K562 (cell line): ENCODE data around the gene TAL1. TPM values are rescaled to one million over a fixed set of nuclear protein-coding genes. Genes with fewer than 3 reads are reported as not detected.

ENCODE experiments used
- ELF4 ChIP-seq: fragments of 450-650 bp; formaldehyde crosslinking; IDR thresholded peaks from 2 replicates; pipeline ENCODE4 v1.4.0; 2022; ENCODE audit warnings: missing genetic modification characterization
- HCFC1 ChIP-seq: IDR thresholded peaks from 2 replicates; pipeline ENCODE4 v1.6.1; 2012; ENCODE audit warnings: low read depth, low read length, improper control_type of control experiment
- JUND ChIP-seq, 2 experiments: IDR thresholded peaks; 2 replicates in 1 of 2; 3 replicates in 1 of 2; pipeline ENCODE4 v1.6.1; 2011; ENCODE audit warnings: borderline replicate concordance in 2 of 2, low read depth in 2 of 2, low read length in 2 of 2, improper control_type of control experiment in 1 of 2, missing biosample characterization in 1 of 2, missing genetic modification characterization in 1 of 2, missing genetic modification reagents in 1 of 2
- MTA3 ChIP-seq: fragments of 450-650 bp; formaldehyde crosslinking; IDR thresholded peaks from 2 replicates; pipeline ENCODE4 v1.6.1; 2017; ENCODE audit warnings: mild to moderate bottlenecking, borderline replicate concordance
- OTX1 ChIP-seq: fragments of 450-650 bp; formaldehyde crosslinking; IDR thresholded peaks from 2 replicates; pipeline ENCODE4 v1.4.0; 2022; ENCODE audit warnings: mild to moderate bottlenecking
- RAD21 ChIP-seq, 2 experiments: fragments of 250-450 bp in 1 of 2; fragments of 450-650 bp in 1 of 2; sonication (Bioruptor Pico) in 1 of 2; formaldehyde crosslinking in 1 of 2; IDR thresholded peaks in 1 of 2; conservative IDR thresholded peaks in 1 of 2; 2 replicates each; pipeline versions ENCODE4 v1.4.0 to v1.8.0; 2020 to 2022; ENCODE audit warnings: mild to moderate bottlenecking in 2 of 2, moderate library complexity in 1 of 2
- SMAD3 ChIP-seq: fragments of 450-650 bp; formaldehyde crosslinking; conservative IDR thresholded peaks from 2 replicates; pipeline ENCODE4 v1.4.0; 2020; ENCODE audit warnings: mild to moderate bottlenecking
- SMC3 ChIP-seq: conservative IDR thresholded peaks from 2 replicates; pipeline ENCODE4 v1.6.1; 2011; ENCODE audit warnings: low read depth, low read length, improper control_type of control experiment; ENCODE audit not compliant: insufficient read depth
- THRB ChIP-seq: fragments of 450-650 bp; formaldehyde crosslinking; conservative IDR thresholded peaks from 2 replicates; pipeline ENCODE4 v1.4.0; 2022; ENCODE audit warnings: mild to moderate bottlenecking, missing genetic modification characterization
- TOE1 ChIP-seq, 2 experiments: fragments of 450-650 bp in 1 of 2; sonication (generic) in 1 of 2; formaldehyde crosslinking in 1 of 2; IDR thresholded peaks; 2 replicates each; pipeline versions ENCODE4 v1.7.1 to v1.8.0; 2016 to 2022; ENCODE audit warnings: borderline replicate concordance in 2 of 2, mild to moderate bottlenecking in 2 of 2, antibody characterized with exemption in 1 of 2, inconsistent platforms in 1 of 2, low read depth in 1 of 2, missing genetic modification reagents in 1 of 2, moderate library complexity in 1 of 2
- XRCC5 ChIP-seq: fragments of 200-400 bp; formaldehyde crosslinking; IDR thresholded peaks from 2 replicates; pipeline ENCODE4 v1.6.1; 2017; ENCODE audit warnings: low read depth, mild to moderate bottlenecking, low read length
- ZBTB1 ChIP-seq: sonication (generic); formaldehyde crosslinking; IDR thresholded peaks from 2 replicates; pipeline ENCODE4 v1.8.1; 2023; ENCODE audit warnings: missing genetic modification reagents, low read depth, mild to moderate bottlenecking, borderline replicate concordance
- ZBTB33 ChIP-seq: sonication (generic); formaldehyde crosslinking; IDR thresholded peaks from 2 replicates; pipeline ENCODE4 v1.8.1; 2023; ENCODE audit warnings: mild to moderate bottlenecking, missing genetic modification reagents
- ZFP36 ChIP-seq: fragments of 150-350 bp; IDR thresholded peaks from 2 replicates; pipeline ENCODE4 v1.6.1; 2018; ENCODE audit warnings: low read length, low read depth; ENCODE audit not compliant: partially characterized antibody
- ZFX ChIP-seq: sonication (generic); formaldehyde crosslinking; IDR thresholded peaks from 2 replicates; pipeline ENCODE4 v1.8.0; 2022; ENCODE audit warnings: mild to moderate bottlenecking, missing genetic modification reagents, moderate library complexity
- ZNF449 ChIP-seq: fragments of 250-450 bp; sonication (Bioruptor Pico); IDR thresholded peaks from 2 replicates; pipeline ENCODE4 v1.8.0; 2022; ENCODE audit warnings: moderate library complexity, mild to moderate bottlenecking, inconsistent platforms
- ZNF740 ChIP-seq, 3 experiments: fragments of 200-800 bp in 1 of 3; sonication (Bioruptor generic) in 1 of 3; sonication (generic) in 1 of 3; formaldehyde crosslinking in 1 of 3; IDR thresholded peaks; 2 replicates each; pipeline versions ENCODE4 v1.6.1 to v1.8.0; 2016 to 2022; ENCODE audit warnings: mild to moderate bottlenecking in 2 of 3, missing compliant biosample characterization in 2 of 3, missing genetic modification characterization in 2 of 3, missing genetic modification reagents in 1 of 3
- polyA plus RNA-seq, 8 experiments: library from polyadenylated mRNA; depleted of rRNA in 4 of 8; stranded (reverse) in 5 of 8; unstranded in 3 of 8; fragments of >200 nt; fragmentation: Nextera tagmentation in 2 of 8; fragmentation: Illumina TruSeq in 1 of 8; extraction: Ambion mirVana in 2 of 8; extraction: Trizol in 1 of 8; gene quantifications; 2 replicates each; pipeline versions ENCODE4 v1.2.1 to v1.2.3, GENCODE V29; 2011 to 2014; ENCODE audit warnings: inconsistent platforms in 1 of 8, missing spikeins in 1 of 8
- total RNA-seq, 7 experiments: library from RNA; depleted of rRNA in 6 of 7; stranded (reverse); fragments of >200 nt in 6 of 7; fragmentation: Illumina TruSeq in 2 of 7; extraction: Trizol in 2 of 7; gene quantifications; 2 replicates each; pipeline versions ENCODE4 v1.2.1 to v1.2.3, GENCODE V29; 2011 to 2021; ENCODE audit warnings: low replicate concordance in 1 of 7

The TAL1 gene
- total and polyA plus RNA-seq, 9 of the 15 experiments (the other 6 are each of a cell fraction or from before 2014, with no cell fraction given), result 18.5 to 106 (median 59.7) TPM

- no peak for TF ChIP-seq SMAD3 (CRISPR knock-in tag)
- TF ChIP-seq MTA3, result peak; percentile 78; the same call in 1 of the 2 replicates
- TF ChIP-seq HCFC1, result 0 out of 2 replicates have a peak, but pooled peaks have one; percentile 34
- TF ChIP-seq JUND (IDR thresholded peaks at IDR 0.05; ENCODE audit: borderline replicate concordance, low read depth, low read length), result peak; percentile 68
- peak; percentile 39; the same call in 1 of the 3 replicates for TF ChIP-seq JUND (tag; IDR thresholded peaks at IDR 0.05; ENCODE audit: borderline replicate concordance, low read depth, low read length)
- 0 out of 2 replicates have a peak, but pooled peaks have one; percentile 52 for TF ChIP-seq ZBTB33 (CRISPR knock-in tag)
- no peak for TF ChIP-seq ZNF449
- TF ChIP-seq OTX1 (CRISPR knock-in tag), result peak; percentile 55; the same call in 1 of the 2 replicates
- peak; percentile 31; the same call in 1 of the 2 replicates for TF ChIP-seq TOE1 (IDR thresholded peaks at IDR 0.05; ENCODE audit: borderline replicate concordance)
- no peak for TF ChIP-seq TOE1 (CRISPR knock-in tag; IDR thresholded peaks at IDR 0.05; ENCODE audit: borderline replicate concordance, low read depth)
- peak; percentile 98 for TF ChIP-seq RAD21 (CRISPR knock-in tag; conservative IDR thresholded peaks at IDR 0.05 in 1 of 2, IDR thresholded peaks at IDR 0.05 in 1 of 2)
- peak; percentile 96 for TF ChIP-seq XRCC5
- peak; percentile 94 for TF ChIP-seq SMC3
- TF ChIP-seq THRB, result no peak
- TF ChIP-seq ZFP36, result peak; percentile 47
- TF ChIP-seq ZNF740 (CRISPR knock-in tag; IDR thresholded peaks at IDR 0.05), result peak; percentile 55; the same call in 1 of the 2 replicates
- no peak for TF ChIP-seq ZNF740 (tag; IDR thresholded peaks at IDR 0.05)
- peak; percentile 42; the same call in 1 of the 2 replicates for TF ChIP-seq ELF4
- TF ChIP-seq ZBTB1 (CRISPR knock-in tag), result no peak
- TF ChIP-seq ZFX (CRISPR knock-in tag), result no peak
These were observed 39.3 kb downstream of the TAL1 start (continued) for GRCh38 chr1:47192458-47193384.
